AG04450 (cell line): ENCODE measurements around the gene SIGLEC11. TPM values are rescaled to one million over a fixed set of nuclear protein-coding genes. Genes with fewer than 3 reads are reported as not detected.

ENCODE experiments used
- CTCF ChIA-PET: fragments of 300-600, 350-600 bp; formaldehyde crosslinking; extraction: SDS; loops from one replicate; lab custom pipeline; 2022; ENCODE audit warnings: antibody characterized with exemption, inconsistent platforms; lab: Charles Lee
- POLR2A ChIA-PET: fragments of 350-600 bp; formaldehyde crosslinking; extraction: SDS; loops from one replicate; lab custom pipeline; 2021; ENCODE audit warnings: antibody characterized with exemption, inconsistent platforms; lab: Yijun Ruan, JAX
- DNase-seq: peaks from one replicate; pipeline ENCODE4 v3.0.0-alpha.2; 2011; ENCODE audit warnings: low read depth, low spot score
- H3K27ac ChIP-seq: one replicate; pipeline ENCODE4 v1.5.1; 2012; ENCODE audit warnings: low read depth, low read length, control low read depth
- H3K27me3 ChIP-seq: one replicate; pipeline ENCODE4 v1.6.0; 2012; ENCODE audit warnings: low read length; ENCODE audit not compliant: control insufficient read depth, insufficient read depth
- H3K4me3 ChIP-seq: 2 replicates; pipeline ENCODE4 v1.5.1; 2011; ENCODE audit warnings: mild to moderate bottlenecking, low read depth, low read length, control low read depth
- H3K9me3 ChIP-seq: 2 replicates; pipeline ENCODE4 v1.5.1; 2012; ENCODE audit warnings: low read length; ENCODE audit not compliant: control insufficient read depth, insufficient read depth
- CTCF ChIP-seq: IDR thresholded peaks from 2 replicates; pipeline ENCODE4 v1.5.1; 2011; ENCODE audit warnings: low read depth, low read length, control low read depth, inconsistent platforms
- polyA plus RNA-seq: library from polyadenylated mRNA; depleted of rRNA; stranded (reverse); fragments of >200 nt; gene quantifications from 2 replicates; pipeline ENCODE4 v1.2.3, GENCODE V29; 2011

SIGLEC11 gene
- polyA plus RNA-seq, 1 experiment: not detected

- H3K27ac ChIP-seq: no peak overlapping the region
- peaks cover 2% of the 10 kb centered on the region for H3K27me3 ChIP-seq
- DNase-seq: no peak
- POLR2A ChIA-PET: no interaction called here
- no peak for TF ChIP-seq CTCF
- H3K9me3 ChIP-seq: no peaks in the 10 kb centered on the region
- CTCF ChIA-PET: interaction anchor here (0.6 to 3.0 kb wide), 3 partner anchors 9 to 196 kb away, joined by 5 to 28 read pairs (median 25); no protein-coding TSS in a partner anchor
- no peak overlapping the region for H3K4me3 ChIP-seq
These were observed 21.1 kb downstream of the SIGLEC11 start for GRCh38 chr19:49939721-49940481.

GRCh38 chr19:49938662-49939061 is 22.3 kb downstream of the SIGLEC11 start:
- TF ChIP-seq CTCF: no peak
- CTCF ChIA-PET: interaction anchor here (1.5 to 3.0 kb wide), 6 partner anchors 10 to 197 kb away, joined by 4 to 28 read pairs (median 14); no protein-coding TSS in a partner anchor
- no peaks in the 10 kb centered on the region for H3K9me3 ChIP-seq
- H3K4me3 ChIP-seq: no peak overlapping the region
- POLR2A ChIA-PET: no interaction called here
- no peak overlapping the region for H3K27ac ChIP-seq
- peaks cover 2% of the 10 kb centered on the region for H3K27me3 ChIP-seq
- DNase-seq: no peak

GRCh38 chr19:49937750-49938381 is 23.1 kb downstream of the SIGLEC11 start:
- DNase-seq: peak; percentile 24

GRCh38 chr19:49936549-49936948 is 24.4 kb downstream of the SIGLEC11 start:
- DNase-seq: no peak
- no peaks in the 10 kb centered on the region; the same call in 1 of the 2 replicates for H3K9me3 ChIP-seq
- H3K4me3 ChIP-seq: no peak overlapping the region
- ChIA-PET POLR2A (no interaction called here), CTCF (interaction anchor here (0.6 kb wide), 1 partner anchor 18 kb away, joined by 3 read pairs; no protein-coding TSS in a partner anchor)
- H3K27ac ChIP-seq: no peak overlapping the region
- peaks cover 2% of the 10 kb centered on the region for H3K27me3 ChIP-seq
- no peak for TF ChIP-seq CTCF

More at GRCh38 chr19:49937750-49938381, 23.1 kb downstream of the SIGLEC11 start:
- peaks cover 2% of the 10 kb centered on the region for H3K27me3 ChIP-seq
- TF ChIP-seq CTCF: peak; percentile 98
- no peak overlapping the region for H3K27ac ChIP-seq
- ChIA-PET POLR2A (no interaction called here), CTCF (interaction anchor here (0.5 to 3.0 kb wide), 30 partner anchors 9 to 377 kb away, joined by 3 to 28 read pairs (median 4); partner anchors contain the start of genes ATF5, NUP62 and ZNF473)
- no peaks in the 10 kb centered on the region; the same call in 1 of the 2 replicates for H3K9me3 ChIP-seq
- peak overlapping the region; percentile 41 for H3K4me3 ChIP-seq
